K562 (cell line): ENCODE data around the gene HIPK2. TPM values are rescaled to one million over a fixed set of nuclear protein-coding genes. Genes with fewer than 3 reads are reported as not detected.
A peak's percentile ranks its signal among the peaks of the same experiment; 100 is the strongest.

Source experiments
- CBX1 ChIP-seq: sonication (generic); IDR thresholded peaks from 2 replicates; pipeline ENCODE4 v1.6.1; 2016; ENCODE audit warnings: antibody characterized with exemption, low read depth, mild to moderate bottlenecking
- DNMT1 ChIP-seq: fragments of 450-650 bp; IDR thresholded peaks from 2 replicates; pipeline ENCODE4 v1.6.1; 2016; ENCODE audit warnings: antibody characterized with exemption, mild to moderate bottlenecking
- EP400 ChIP-seq: fragments of 450-650 bp; IDR thresholded peaks from 2 replicates; pipeline ENCODE4 v1.6.1; 2017; ENCODE audit warnings: antibody characterized with exemption, mild to moderate bottlenecking, moderate library complexity
- FOXJ2 ChIP-seq: fragments of 200-800 bp; sonication (Bioruptor generic); IDR thresholded peaks from 2 replicates; pipeline ENCODE4 v1.6.1; 2016; ENCODE audit warnings: missing genetic modification characterization, missing compliant biosample characterization
- GTF2A2 ChIP-seq: IDR thresholded peaks from 2 replicates; pipeline ENCODE4 v1.6.1; 2016; ENCODE audit warnings: mild to moderate bottlenecking, missing genetic modification characterization, missing compliant biosample characterization
- KDM5B ChIP-seq: fragments of 200-600 bp; sonication (generic); IDR thresholded peaks from 2 replicates; pipeline ENCODE4 v1.6.1; 2012; ENCODE audit warnings: low read depth, mild to moderate bottlenecking, moderate library complexity, low read length, control low read depth, inconsistent platforms; ENCODE audit not compliant: insufficient replicate concordance
- RAD21 ChIP-seq, 2 experiments: fragments of 250-450 bp in 1 of 2; fragments of 450-650 bp in 1 of 2; sonication (Bioruptor Pico) in 1 of 2; formaldehyde crosslinking in 1 of 2; IDR thresholded peaks in 1 of 2; conservative IDR thresholded peaks in 1 of 2; 2 replicates each; pipeline versions ENCODE4 v1.4.0 to v1.8.0; 2020 to 2022; ENCODE audit warnings: mild to moderate bottlenecking in 2 of 2, moderate library complexity in 1 of 2
- RCOR1 ChIP-seq, 2 experiments: IDR thresholded peaks; 2 replicates each; pipeline ENCODE4 v1.6.1; 2012; ENCODE audit warnings: low read depth in 2 of 2, low read length in 2 of 2, borderline replicate concordance in 1 of 2, improper control_type of control experiment in 1 of 2
- STAG1 ChIP-seq: sonication (generic); formaldehyde crosslinking; IDR thresholded peaks from 2 replicates; pipeline ENCODE4 v1.5.0; 2020; ENCODE audit warnings: missing genetic modification reagents, borderline replicate concordance
- U2AF2 ChIP-seq: fragments of 200-400 bp; formaldehyde crosslinking; optimal IDR thresholded peaks from 2 replicates; pipeline ENCODE3; 2017; ENCODE audit warnings: low read depth, mild to moderate bottlenecking, low read length
- YY1 ChIP-seq, 3 experiments: IDR thresholded peaks; 2 replicates each; pipeline ENCODE4 v1.6.1; 2011; ENCODE audit warnings: low read length in 2 of 3, mild to moderate bottlenecking in 2 of 3, moderate library complexity in 2 of 3, borderline replicate concordance in 1 of 3, control low read depth in 1 of 3, low read depth in 1 of 3; ENCODE audit not compliant: insufficient read depth in 3 of 3, insufficient replicate concordance in 2 of 3, control insufficient read depth in 1 of 3, insufficient read length in 1 of 3; ENCODE audit errors: extremely low read depth in 1 of 3
- ZNF165 ChIP-seq: fragments of 250-450 bp; sonication (Bioruptor Pico); IDR thresholded peaks from 2 replicates; pipeline ENCODE4 v1.4.0; 2020; ENCODE audit warnings: borderline replicate concordance
- ZNF316 ChIP-seq: fragments of 450-650 bp; IDR thresholded peaks from 2 replicates; pipeline ENCODE4 v1.6.1; 2016
- polyA plus RNA-seq, 8 experiments: library from polyadenylated mRNA; depleted of rRNA in 4 of 8; stranded (reverse) in 5 of 8; unstranded in 3 of 8; fragments of >200 nt; fragmentation: Nextera tagmentation in 2 of 8; fragmentation: Illumina TruSeq in 1 of 8; extraction: Ambion mirVana in 2 of 8; extraction: Trizol in 1 of 8; gene quantifications; 2 replicates each; pipeline versions ENCODE4 v1.2.1 to v1.2.3, GENCODE V29; 2011 to 2014; ENCODE audit warnings: inconsistent platforms in 1 of 8, missing spikeins in 1 of 8
- total RNA-seq, 7 experiments: library from RNA; depleted of rRNA in 6 of 7; stranded (reverse); fragments of >200 nt in 6 of 7; fragmentation: Illumina TruSeq in 2 of 7; extraction: Trizol in 2 of 7; gene quantifications; 2 replicates each; pipeline versions ENCODE4 v1.2.1 to v1.2.3, GENCODE V29; 2011 to 2021; ENCODE audit warnings: low replicate concordance in 1 of 7
- TF ChIP-seq, protein P1 (sequence below): fragments of 450-650 bp; IDR thresholded peaks from 2 replicates; pipeline ENCODE4 v1.6.1; 2016; ENCODE audit warnings: missing biosample characterization, missing genetic modification characterization
- TF ChIP-seq, protein P2 (sequence below): fragments of 450-650 bp; IDR thresholded peaks from 2 replicates; pipeline ENCODE4 v1.6.1; 2018; ENCODE audit warnings: mild to moderate bottlenecking, low read depth; ENCODE audit not compliant: partially characterized antibody
- TF ChIP-seq, protein P3 (sequence below): fragments of 450-650 bp; formaldehyde crosslinking; conservative IDR thresholded peaks from 2 replicates; pipeline ENCODE4 v1.4.0; 2022; ENCODE audit warnings: mild to moderate bottlenecking, missing genetic modification characterization
- TF ChIP-seq, protein P4 (sequence below): sonication (generic); formaldehyde crosslinking; IDR thresholded peaks from 2 replicates; pipeline ENCODE4 v1.8.1; 2023; ENCODE audit warnings: mild to moderate bottlenecking, missing genetic modification reagents, moderate library complexity
- TF ChIP-seq, protein P5 (sequence below): fragments of 450-650 bp; IDR thresholded peaks from 2 replicates; pipeline ENCODE4 v1.6.1; 2018; ENCODE audit not compliant: partially characterized antibody

Gene HIPK2
- total and polyA plus RNA-seq, 9 of the 15 experiments (the other 6 are each of a cell fraction or from before 2014, with no cell fraction given): 0.69 to 19.8 (median 5.1) TPM

DNA sequence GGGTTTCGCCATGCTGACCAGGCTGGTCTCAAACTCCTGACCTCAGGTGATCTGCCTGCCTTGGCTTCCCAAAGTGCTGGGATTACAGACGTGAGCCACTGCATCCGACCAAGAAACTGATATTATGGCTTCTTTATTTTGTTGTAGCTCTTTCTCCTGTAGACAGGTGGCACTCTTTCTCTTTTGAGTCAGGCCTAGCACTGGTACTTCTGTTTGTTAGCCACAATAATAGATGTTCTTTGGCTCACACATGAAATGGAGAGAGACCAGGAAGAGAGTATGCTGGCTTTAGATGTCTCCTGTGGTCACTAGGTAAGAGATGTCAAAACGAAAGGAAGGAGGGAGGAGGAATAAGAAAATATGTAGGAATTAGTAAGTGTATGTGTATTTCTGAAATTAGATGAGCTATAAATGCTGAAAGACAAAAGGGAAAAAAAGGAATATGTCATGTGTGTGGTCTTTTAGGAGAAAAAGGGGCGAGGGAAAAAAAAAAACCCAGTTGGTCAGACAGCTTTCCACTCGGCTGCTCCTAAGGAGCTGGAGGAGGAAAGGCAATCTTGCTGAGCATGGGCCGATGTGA lies 175.6 kb downstream of the HIPK2 start (continued):
- TF ChIP-seq, protein P1, sequence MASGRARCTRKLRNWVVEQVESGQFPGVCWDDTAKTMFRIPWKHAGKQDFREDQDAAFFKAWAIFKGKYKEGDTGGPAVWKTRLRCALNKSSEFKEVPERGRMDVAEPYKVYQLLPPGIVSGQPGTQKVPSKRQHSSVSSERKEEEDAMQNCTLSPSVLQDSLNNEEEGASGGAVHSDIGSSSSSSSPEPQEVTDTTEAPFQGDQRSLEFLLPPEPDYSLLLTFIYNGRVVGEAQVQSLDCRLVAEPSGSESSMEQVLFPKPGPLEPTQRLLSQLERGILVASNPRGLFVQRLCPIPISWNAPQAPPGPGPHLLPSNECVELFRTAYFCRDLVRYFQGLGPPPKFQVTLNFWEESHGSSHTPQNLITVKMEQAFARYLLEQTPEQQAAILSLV (tag): no peak
- TF ChIP-seq CBX1 (no peak), ZNF165 (CRISPR knock-in tag) (no peak), KDM5B (no peak), YY1 (IDR thresholded peaks at IDR 0.05; ENCODE audit: borderline replicate concordance in 1 of 3, control insufficient read depth in 1 of 3, extremely low read depth in 1 of 3, insufficient read depth in 3 of 3, insufficient read length in 1 of 3, insufficient replicate concordance in 2 of 3, low read depth in 1 of 3, low read length in 2 of 3) (no peak), GTF2A2 (tag) (no peak), FOXJ2 (tag) (no peak), RAD21 (CRISPR knock-in tag; conservative IDR thresholded peaks at IDR 0.05 in 1 of 2, IDR thresholded peaks at IDR 0.05 in 1 of 2) (peak; percentile 80 to 89), STAG1 (CRISPR knock-in tag) (peak; percentile 75; the same call in 1 of the 2 replicates), DNMT1 (no peak), RCOR1 (IDR thresholded peaks at IDR 0.05; ENCODE audit: borderline replicate concordance in 1 of 2, low read depth in 2 of 2, low read length in 2 of 2) (peak in 1 of 2 experiments; percentile 25; a peak in 1 of 4 replicates), EP400 (no peak), ZNF316 (no peak), U2AF2 (no peak)
- TF ChIP-seq, protein P2, sequence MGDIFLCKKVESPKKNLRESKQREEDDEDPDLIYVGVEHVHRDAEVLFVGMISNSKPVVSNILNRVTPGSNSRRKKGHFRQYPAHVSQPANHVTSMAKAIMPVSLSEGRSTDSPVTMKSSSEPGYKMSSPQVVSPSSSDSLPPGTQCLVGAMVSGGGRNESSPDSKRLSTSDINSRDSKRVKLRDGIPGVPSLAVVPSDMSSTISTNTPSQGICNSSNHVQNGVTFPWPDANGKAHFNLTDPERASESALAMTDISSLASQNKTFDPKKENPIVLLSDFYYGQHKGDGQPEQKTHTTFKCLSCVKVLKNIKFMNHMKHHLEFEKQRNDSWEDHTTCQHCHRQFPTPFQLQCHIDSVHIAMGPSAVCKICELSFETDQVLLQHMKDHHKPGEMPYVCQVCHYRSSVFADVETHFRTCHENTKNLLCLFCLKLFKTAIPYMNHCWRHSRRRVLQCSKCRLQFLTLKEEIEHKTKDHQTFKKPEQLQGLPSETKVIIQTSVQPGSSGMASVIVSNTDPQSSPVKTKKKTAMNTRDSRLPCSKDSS: peak; percentile 11
- TF ChIP-seq, protein P3, sequence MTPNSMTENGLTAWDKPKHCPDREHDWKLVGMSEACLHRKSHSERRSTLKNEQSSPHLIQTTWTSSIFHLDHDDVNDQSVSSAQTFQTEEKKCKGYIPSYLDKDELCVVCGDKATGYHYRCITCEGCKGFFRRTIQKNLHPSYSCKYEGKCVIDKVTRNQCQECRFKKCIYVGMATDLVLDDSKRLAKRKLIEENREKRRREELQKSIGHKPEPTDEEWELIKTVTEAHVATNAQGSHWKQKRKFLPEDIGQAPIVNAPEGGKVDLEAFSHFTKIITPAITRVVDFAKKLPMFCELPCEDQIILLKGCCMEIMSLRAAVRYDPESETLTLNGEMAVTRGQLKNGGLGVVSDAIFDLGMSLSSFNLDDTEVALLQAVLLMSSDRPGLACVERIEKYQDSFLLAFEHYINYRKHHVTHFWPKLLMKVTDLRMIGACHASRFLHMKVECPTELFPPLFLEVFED (CRISPR knock-in tag): 0 out of 2 replicates have a peak, but pooled peaks have one; percentile 51
- TF ChIP-seq, protein P4, sequence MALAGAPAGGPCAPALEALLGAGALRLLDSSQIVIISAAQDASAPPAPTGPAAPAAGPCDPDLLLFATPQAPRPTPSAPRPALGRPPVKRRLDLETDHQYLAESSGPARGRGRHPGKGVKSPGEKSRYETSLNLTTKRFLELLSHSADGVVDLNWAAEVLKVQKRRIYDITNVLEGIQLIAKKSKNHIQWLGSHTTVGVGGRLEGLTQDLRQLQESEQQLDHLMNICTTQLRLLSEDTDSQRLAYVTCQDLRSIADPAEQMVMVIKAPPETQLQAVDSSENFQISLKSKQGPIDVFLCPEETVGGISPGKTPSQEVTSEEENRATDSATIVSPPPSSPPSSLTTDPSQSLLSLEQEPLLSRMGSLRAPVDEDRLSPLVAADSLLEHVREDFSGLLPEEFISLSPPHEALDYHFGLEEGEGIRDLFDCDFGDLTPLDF (CRISPR knock-in tag): no peak
- TF ChIP-seq, protein P5, sequence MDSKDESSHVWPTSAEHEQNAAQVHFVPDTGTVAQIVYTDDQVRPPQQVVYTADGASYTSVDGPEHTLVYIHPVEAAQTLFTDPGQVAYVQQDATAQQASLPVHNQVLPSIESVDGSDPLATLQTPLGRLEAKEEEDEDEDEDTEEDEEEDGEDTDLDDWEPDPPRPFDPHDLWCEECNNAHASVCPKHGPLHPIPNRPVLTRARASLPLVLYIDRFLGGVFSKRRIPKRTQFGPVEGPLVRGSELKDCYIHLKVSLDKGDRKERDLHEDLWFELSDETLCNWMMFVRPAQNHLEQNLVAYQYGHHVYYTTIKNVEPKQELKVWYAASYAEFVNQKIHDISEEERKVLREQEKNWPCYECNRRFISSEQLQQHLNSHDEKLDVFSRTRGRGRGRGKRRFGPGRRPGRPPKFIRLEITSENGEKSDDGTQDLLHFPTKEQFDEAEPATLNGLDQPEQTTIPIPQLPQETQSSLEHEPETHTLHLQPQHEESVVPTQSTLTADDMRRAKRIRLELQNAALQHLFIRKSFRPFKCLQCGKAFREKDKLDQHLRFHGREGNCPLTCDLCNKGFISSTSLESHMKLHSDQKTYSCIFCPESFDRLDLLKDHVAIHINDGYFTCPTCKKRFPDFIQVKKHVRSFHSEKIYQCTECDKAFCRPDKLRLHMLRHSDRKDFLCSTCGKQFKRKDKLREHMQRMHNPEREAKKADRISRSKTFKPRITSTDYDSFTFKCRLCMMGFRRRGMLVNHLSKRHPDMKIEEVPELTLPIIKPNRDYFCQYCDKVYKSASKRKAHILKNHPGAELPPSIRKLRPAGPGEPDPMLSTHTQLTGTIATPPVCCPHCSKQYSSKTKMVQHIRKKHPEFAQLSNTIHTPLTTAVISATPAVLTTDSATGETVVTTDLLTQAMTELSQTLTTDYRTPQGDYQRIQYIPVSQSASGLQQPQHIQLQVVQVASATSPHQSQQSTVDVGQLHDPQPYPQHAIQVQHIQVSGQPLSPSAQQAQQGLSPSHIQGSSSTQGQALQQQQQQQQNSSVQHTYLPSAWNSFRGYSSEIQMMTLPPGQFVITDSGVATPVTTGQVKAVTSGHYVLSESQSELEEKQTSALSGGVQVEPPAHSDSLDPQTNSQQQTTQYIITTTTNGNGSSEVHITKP: no peak
